Measurements from ENCODE around the gene AMIGO2.

DNA sequence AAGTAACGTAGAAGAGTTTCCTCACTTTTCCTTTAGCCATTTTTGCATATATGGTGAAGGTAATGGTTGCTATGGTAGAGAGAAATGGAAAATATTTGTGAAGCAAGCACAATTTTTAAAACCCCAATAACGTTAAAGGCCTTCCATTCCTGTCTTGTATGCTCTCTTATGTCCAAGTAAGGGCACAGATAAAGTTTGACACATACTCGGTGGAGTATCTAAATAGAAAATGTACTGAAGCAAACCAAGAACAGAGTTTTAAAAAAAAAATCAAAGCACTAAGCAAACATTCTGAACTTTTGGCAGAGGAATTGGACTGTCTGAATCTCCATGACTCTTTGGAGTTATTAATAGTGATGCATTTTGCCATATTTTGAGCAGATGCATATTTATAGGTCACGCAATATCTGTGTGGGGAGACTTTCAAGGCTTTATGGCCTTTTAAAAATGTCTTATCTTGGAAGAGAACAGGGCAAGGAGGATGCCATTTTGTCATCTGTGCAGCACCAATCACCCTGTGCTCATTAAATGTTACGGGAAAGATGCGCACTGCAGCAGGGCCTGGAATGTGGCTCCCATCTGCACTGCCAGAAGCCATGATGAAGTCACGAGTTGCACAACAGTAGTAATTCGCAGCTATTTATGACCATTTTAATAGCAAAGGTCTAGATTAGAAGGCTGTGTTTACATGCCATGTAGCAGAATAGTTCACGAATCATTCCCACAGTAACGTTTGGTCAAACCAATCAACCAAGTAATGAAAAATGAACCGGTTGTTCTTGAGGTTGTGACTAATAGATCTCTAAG is 23.3 kb upstream of the AMIGO2 start:
- no peak for TF ChIP-seq CTCF (conservative IDR thresholded peaks at IDR 0.05; ENCODE audit: low read depth in 2 of 2)
- TF ChIP-seq, protein P1, sequence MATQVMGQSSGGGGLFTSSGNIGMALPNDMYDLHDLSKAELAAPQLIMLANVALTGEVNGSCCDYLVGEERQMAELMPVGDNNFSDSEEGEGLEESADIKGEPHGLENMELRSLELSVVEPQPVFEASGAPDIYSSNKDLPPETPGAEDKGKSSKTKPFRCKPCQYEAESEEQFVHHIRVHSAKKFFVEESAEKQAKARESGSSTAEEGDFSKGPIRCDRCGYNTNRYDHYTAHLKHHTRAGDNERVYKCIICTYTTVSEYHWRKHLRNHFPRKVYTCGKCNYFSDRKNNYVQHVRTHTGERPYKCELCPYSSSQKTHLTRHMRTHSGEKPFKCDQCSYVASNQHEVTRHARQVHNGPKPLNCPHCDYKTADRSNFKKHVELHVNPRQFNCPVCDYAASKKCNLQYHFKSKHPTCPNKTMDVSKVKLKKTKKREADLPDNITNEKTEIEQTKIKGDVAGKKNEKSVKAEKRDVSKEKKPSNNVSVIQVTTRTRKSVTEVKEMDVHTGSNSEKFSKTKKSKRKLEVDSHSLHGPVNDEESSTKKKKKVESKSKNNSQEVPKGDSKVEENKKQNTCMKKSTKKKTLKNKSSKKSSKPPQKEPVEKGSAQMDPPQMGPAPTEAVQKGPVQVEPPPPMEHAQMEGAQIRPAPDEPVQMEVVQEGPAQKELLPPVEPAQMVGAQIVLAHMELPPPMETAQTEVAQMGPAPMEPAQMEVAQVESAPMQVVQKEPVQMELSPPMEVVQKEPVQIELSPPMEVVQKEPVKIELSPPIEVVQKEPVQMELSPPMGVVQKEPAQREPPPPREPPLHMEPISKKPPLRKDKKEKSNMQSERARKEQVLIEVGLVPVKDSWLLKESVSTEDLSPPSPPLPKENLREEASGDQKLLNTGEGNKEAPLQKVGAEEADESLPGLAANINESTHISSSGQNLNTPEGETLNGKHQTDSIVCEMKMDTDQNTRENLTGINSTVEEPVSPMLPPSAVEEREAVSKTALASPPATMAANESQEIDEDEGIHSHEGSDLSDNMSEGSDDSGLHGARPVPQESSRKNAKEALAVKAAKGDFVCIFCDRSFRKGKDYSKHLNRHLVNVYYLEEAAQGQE (IDR thresholded peaks at IDR 0.05; ENCODE audit: unreplicated experiment): no peak
- no peak for TF ChIP-seq CREB1 (CRISPR knock-in tag; IDR thresholded peaks at IDR 0.05; ENCODE audit: low read depth)
- TF ChIP-seq ZNF331 (CRISPR knock-in tag; IDR thresholded peaks at IDR 0.05; ENCODE audit: low read depth): no peak
- no peak for TF ChIP-seq EZH2 (IDR thresholded peaks at IDR 0.05; ENCODE audit: low read depth, unreplicated experiment)
- TF ChIP-seq ZNF114 (CRISPR knock-in tag; IDR thresholded peaks at IDR 0.05): no peak
- TF ChIP-seq EZH2phosphoT487 (IDR thresholded peaks at IDR 0.05; ENCODE audit: unreplicated experiment): no peak
- TF ChIP-seq, protein P2, sequence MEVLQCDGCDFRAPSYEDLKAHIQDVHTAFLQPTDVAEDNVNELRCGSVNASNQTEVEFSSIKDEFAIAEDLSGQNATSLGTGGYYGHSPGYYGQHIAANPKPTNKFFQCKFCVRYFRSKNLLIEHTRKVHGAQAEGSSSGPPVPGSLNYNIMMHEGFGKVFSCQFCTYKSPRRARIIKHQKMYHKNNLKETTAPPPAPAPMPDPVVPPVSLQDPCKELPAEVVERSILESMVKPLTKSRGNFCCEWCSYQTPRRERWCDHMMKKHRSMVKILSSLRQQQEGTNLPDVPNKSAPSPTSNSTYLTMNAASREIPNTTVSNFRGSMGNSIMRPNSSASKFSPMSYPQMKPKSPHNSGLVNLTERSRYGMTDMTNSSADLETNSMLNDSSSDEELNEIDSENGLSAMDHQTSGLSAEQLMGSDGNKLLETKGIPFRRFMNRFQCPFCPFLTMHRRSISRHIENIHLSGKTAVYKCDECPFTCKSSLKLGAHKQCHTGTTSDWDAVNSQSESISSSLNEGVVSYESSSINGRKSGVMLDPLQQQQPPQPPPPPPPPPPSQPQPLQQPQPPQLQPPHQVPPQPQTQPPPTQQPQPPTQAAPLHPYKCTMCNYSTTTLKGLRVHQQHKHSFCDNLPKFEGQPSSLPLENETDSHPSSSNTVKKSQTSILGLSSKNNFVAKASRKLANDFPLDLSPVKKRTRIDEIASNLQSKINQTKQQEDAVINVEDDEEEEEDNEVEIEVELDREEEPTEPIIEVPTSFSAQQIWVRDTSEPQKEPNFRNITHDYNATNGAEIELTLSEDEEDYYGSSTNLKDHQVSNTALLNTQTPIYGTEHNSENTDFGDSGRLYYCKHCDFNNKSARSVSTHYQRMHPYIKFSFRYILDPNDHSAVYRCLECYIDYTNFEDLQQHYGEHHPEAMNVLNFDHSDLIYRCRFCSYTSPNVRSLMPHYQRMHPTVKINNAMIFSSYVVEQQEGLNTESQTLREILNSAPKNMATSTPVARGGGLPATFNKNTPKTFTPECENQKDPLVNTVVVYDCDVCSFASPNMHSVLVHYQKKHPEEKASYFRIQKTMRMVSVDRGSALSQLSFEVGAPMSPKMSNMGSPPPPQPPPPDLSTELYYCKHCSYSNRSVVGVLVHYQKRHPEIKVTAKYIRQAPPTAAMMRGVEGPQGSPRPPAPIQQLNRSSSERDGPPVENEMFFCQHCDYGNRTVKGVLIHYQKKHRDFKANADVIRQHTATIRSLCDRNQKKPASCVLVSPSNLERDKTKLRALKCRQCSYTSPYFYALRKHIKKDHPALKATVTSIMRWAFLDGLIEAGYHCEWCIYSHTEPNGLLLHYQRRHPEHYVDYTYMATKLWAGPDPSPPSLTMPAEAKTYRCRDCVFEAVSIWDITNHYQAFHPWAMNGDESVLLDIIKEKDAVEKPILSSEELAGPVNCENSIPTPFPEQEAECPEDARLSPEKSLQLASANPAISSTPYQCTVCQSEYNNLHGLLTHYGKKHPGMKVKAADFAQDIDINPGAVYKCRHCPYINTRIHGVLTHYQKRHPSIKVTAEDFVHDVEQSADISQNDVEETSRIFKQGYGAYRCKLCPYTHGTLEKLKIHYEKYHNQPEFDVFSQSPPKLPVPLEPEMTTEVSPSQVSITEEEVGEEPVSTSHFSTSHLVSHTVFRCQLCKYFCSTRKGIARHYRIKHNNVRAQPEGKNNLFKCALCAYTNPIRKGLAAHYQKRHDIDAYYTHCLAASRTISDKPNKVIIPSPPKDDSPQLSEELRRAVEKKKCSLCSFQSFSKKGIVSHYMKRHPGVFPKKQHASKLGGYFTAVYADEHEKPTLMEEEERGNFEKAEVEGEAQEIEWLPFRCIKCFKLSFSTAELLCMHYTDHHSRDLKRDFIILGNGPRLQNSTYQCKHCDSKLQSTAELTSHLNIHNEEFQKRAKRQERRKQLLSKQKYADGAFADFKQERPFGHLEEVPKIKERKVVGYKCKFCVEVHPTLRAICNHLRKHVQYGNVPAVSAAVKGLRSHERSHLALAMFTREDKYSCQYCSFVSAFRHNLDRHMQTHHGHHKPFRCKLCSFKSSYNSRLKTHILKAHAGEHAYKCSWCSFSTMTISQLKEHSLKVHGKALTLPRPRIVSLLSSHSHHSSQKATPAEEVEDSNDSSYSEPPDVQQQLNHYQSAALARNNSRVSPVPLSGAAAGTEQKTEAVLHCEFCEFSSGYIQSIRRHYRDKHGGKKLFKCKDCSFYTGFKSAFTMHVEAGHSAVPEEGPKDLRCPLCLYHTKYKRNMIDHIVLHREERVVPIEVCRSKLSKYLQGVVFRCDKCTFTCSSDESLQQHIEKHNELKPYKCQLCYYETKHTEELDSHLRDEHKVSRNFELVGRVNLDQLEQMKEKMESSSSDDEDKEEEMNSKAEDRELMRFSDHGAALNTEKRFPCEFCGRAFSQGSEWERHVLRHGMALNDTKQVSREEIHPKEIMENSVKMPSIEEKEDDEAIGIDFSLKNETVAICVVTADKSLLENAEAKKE (CRISPR knock-in tag; IDR thresholded peaks at IDR 0.05): no peak
- TF ChIP-seq POLR2AphosphoS5 (IDR thresholded peaks at IDR 0.05; ENCODE audit: low read depth): no peak
- no peak for TF ChIP-seq STAT1 (IDR thresholded peaks at IDR 0.05; ENCODE audit: unreplicated experiment)
- no peak for TF ChIP-seq ETS1 (IDR thresholded peaks at IDR 0.05)
- no peak for TF ChIP-seq JUNB (IDR thresholded peaks at IDR 0.05; ENCODE audit: unreplicated experiment)
